K562 (cell line): Measurements from ENCODE around the gene CNTROB. TPM values are rescaled to one million over a fixed set of nuclear protein-coding genes. Genes with fewer than 3 reads are reported as not detected.

Experiments
- ADNP ChIP-seq: fragments of 200-800 bp; sonication (Bioruptor generic); IDR thresholded peaks from 2 replicates; pipeline ENCODE4 v1.6.1; 2016; ENCODE audit warnings: missing genetic modification characterization, missing compliant biosample characterization
- BRD4 ChIP-seq: fragments of 200-600 bp; sonication (generic); IDR thresholded peaks from 2 replicates; pipeline ENCODE4 v1.6.1; 2017; ENCODE audit warnings: inconsistent platforms
- FOSL1 ChIP-seq: fragments of 200-800 bp; sonication (Bioruptor generic); conservative IDR thresholded peaks from 2 replicates; pipeline ENCODE4 v1.6.1; 2016; ENCODE audit warnings: missing genetic modification characterization, missing compliant biosample characterization
- GABPB2 ChIP-seq: fragments of 250-450 bp; sonication (Bioruptor Pico); conservative IDR thresholded peaks from 2 replicates; pipeline ENCODE4 v1.5.1; 2021; ENCODE audit warnings: mild to moderate bottlenecking
- GATA2 ChIP-seq: sonication (generic); formaldehyde crosslinking; IDR thresholded peaks from 2 replicates; pipeline ENCODE4 v1.4.0; 2020; ENCODE audit warnings: mild to moderate bottlenecking, missing genetic modification reagents
- GATAD2A ChIP-seq: fragments of 450-650 bp; IDR thresholded peaks from 2 replicates; pipeline ENCODE4 v1.6.1; 2017
- PHF20 ChIP-seq: fragments of 450-650 bp; IDR thresholded peaks from 2 replicates; pipeline ENCODE4 v1.6.1; 2018; ENCODE audit not compliant: partially characterized antibody
- PYGO2 ChIP-seq: fragments of 450-650 bp; IDR thresholded peaks from 2 replicates; pipeline ENCODE4 v1.6.1; 2016; ENCODE audit warnings: mild to moderate bottlenecking, missing genetic modification characterization, moderate library complexity, missing compliant biosample characterization
- SIN3B ChIP-seq: fragments of 450-650 bp; IDR thresholded peaks from 2 replicates; pipeline ENCODE4 v1.6.1; 2017; ENCODE audit warnings: low read depth, mild to moderate bottlenecking, moderate library complexity
- TARDBP ChIP-seq: fragments of 450-650 bp; IDR thresholded peaks from 2 replicates; pipeline ENCODE4 v1.6.1; 2016
- ZC3H8 ChIP-seq: fragments of 450-650 bp; IDR thresholded peaks from 2 replicates; pipeline ENCODE4 v1.6.1; 2017
- ZNF174 ChIP-seq: fragments of 250-450 bp; sonication (Bioruptor Pico); IDR thresholded peaks from 2 replicates; pipeline ENCODE4 v1.4.0; 2020; ENCODE audit warnings: mild to moderate bottlenecking
- ZNF253 ChIP-seq: fragments of 250-450 bp; sonication (Bioruptor Pico); conservative IDR thresholded peaks from 2 replicates; pipeline ENCODE4 v1.6.1; 2021; ENCODE audit warnings: mild to moderate bottlenecking
- ZNF445 ChIP-seq: fragments of 250-450 bp; sonication (Bioruptor Pico); IDR thresholded peaks from 2 replicates; pipeline ENCODE4 v1.4.0; 2020; ENCODE audit warnings: low read depth, mild to moderate bottlenecking, moderate library complexity
- polyA plus RNA-seq, 8 experiments: library from polyadenylated mRNA; depleted of rRNA in 4 of 8; stranded (reverse) in 5 of 8; unstranded in 3 of 8; fragments of >200 nt; fragmentation: Nextera tagmentation in 2 of 8; fragmentation: Illumina TruSeq in 1 of 8; extraction: Ambion mirVana in 2 of 8; extraction: Trizol in 1 of 8; gene quantifications; 2 replicates each; pipeline versions ENCODE4 v1.2.1 to v1.2.3, GENCODE V29; 2011 to 2014; ENCODE audit warnings: inconsistent platforms in 1 of 8, missing spikeins in 1 of 8
- total RNA-seq, 7 experiments: library from RNA; depleted of rRNA in 6 of 7; stranded (reverse); fragments of >200 nt in 6 of 7; fragmentation: Illumina TruSeq in 2 of 7; extraction: Trizol in 2 of 7; gene quantifications; 2 replicates each; pipeline versions ENCODE4 v1.2.1 to v1.2.3, GENCODE V29; 2011 to 2021; ENCODE audit warnings: low replicate concordance in 1 of 7
- TF ChIP-seq, protein P1 (sequence below): fragments of 150-350 bp; IDR thresholded peaks from 2 replicates; pipeline ENCODE4 v1.6.1; 2014; ENCODE audit warnings: low read depth, mild to moderate bottlenecking, low read length, borderline replicate concordance
- TF ChIP-seq, protein P2 (sequence below): sonication (generic); formaldehyde crosslinking; IDR thresholded peaks from 2 replicates; pipeline ENCODE4 v1.8.0; 2022; ENCODE audit warnings: missing genetic modification reagents, mild to moderate bottlenecking, borderline replicate concordance
- TF ChIP-seq, protein P3 (sequence below), 2 experiments: fragments of 150-350 bp in 1 of 2; IDR thresholded peaks; 2 replicates each; pipeline ENCODE4 v1.6.1; 2012 to 2016; ENCODE audit warnings: low read depth in 2 of 2, low read length in 2 of 2, mild to moderate bottlenecking in 1 of 2, moderate library complexity in 1 of 2
- TF ChIP-seq, protein P4 (sequence below), 3 experiments: fragments of 200-800 bp in 1 of 3; sonication (Bioruptor generic) in 1 of 3; sonication (generic) in 1 of 3; formaldehyde crosslinking in 1 of 3; IDR thresholded peaks; 2 replicates each; pipeline versions ENCODE4 v1.6.1 to v1.8.0; 2016 to 2022; ENCODE audit warnings: mild to moderate bottlenecking in 2 of 3, missing compliant biosample characterization in 2 of 3, missing genetic modification characterization in 2 of 3, missing genetic modification reagents in 1 of 3
- TF ChIP-seq, protein P5 (sequence below): fragments of 450-650 bp; IDR thresholded peaks from 2 replicates; pipeline ENCODE4 v1.6.1; 2016; ENCODE audit warnings: borderline replicate concordance

The CNTROB gene
- total and polyA plus RNA-seq, 9 of the 15 experiments (the other 6 are each of a cell fraction or from before 2014, with no cell fraction given), result 1.9 to 33.3 (median 23.0) TPM

DNA sequence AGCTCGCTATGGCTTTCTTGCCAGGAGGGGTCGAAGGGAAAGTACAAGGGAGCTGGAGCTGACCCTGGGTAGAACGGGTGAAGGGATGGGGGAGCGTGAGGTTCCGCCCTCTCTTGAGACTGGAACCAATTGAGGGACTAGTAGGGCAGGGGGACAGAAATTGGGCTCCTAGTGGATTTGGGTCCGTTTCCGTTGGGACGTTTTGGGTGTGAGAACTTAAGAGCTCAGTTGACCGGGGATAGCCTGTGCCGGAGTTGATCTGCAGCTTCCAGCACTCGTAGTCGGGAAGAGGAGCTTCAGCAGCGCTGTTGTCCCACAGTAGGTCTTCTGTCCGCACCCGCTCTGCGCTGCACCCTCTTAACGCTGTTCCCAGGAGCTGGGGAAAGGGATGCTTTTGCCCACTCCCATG lies 481 bp downstream of the CNTROB start (continued):
- TF ChIP-seq, protein P1, sequence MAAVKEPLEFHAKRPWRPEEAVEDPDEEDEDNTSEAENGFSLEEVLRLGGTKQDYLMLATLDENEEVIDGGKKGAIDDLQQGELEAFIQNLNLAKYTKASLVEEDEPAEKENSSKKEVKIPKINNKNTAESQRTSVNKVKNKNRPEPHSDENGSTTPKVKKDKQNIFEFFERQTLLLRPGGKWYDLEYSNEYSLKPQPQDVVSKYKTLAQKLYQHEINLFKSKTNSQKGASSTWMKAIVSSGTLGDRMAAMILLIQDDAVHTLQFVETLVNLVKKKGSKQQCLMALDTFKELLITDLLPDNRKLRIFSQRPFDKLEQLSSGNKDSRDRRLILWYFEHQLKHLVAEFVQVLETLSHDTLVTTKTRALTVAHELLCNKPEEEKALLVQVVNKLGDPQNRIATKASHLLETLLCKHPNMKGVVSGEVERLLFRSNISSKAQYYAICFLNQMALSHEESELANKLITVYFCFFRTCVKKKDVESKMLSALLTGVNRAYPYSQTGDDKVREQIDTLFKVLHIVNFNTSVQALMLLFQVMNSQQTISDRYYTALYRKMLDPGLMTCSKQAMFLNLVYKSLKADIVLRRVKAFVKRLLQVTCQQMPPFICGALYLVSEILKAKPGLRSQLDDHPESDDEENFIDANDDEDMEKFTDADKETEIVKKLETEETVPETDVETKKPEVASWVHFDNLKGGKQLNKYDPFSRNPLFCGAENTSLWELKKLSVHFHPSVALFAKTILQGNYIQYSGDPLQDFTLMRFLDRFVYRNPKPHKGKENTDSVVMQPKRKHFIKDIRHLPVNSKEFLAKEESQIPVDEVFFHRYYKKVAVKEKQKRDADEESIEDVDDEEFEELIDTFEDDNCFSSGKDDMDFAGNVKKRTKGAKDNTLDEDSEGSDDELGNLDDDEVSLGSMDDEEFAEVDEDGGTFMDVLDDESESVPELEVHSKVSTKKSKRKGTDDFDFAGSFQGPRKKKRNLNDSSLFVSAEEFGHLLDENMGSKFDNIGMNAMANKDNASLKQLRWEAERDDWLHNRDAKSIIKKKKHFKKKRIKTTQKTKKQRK, result no peak
- TF ChIP-seq, protein P2, sequence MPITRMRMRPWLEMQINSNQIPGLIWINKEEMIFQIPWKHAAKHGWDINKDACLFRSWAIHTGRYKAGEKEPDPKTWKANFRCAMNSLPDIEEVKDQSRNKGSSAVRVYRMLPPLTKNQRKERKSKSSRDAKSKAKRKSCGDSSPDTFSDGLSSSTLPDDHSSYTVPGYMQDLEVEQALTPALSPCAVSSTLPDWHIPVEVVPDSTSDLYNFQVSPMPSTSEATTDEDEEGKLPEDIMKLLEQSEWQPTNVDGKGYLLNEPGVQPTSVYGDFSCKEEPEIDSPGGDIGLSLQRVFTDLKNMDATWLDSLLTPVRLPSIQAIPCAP, result no peak
- TF ChIP-seq, protein P3, sequence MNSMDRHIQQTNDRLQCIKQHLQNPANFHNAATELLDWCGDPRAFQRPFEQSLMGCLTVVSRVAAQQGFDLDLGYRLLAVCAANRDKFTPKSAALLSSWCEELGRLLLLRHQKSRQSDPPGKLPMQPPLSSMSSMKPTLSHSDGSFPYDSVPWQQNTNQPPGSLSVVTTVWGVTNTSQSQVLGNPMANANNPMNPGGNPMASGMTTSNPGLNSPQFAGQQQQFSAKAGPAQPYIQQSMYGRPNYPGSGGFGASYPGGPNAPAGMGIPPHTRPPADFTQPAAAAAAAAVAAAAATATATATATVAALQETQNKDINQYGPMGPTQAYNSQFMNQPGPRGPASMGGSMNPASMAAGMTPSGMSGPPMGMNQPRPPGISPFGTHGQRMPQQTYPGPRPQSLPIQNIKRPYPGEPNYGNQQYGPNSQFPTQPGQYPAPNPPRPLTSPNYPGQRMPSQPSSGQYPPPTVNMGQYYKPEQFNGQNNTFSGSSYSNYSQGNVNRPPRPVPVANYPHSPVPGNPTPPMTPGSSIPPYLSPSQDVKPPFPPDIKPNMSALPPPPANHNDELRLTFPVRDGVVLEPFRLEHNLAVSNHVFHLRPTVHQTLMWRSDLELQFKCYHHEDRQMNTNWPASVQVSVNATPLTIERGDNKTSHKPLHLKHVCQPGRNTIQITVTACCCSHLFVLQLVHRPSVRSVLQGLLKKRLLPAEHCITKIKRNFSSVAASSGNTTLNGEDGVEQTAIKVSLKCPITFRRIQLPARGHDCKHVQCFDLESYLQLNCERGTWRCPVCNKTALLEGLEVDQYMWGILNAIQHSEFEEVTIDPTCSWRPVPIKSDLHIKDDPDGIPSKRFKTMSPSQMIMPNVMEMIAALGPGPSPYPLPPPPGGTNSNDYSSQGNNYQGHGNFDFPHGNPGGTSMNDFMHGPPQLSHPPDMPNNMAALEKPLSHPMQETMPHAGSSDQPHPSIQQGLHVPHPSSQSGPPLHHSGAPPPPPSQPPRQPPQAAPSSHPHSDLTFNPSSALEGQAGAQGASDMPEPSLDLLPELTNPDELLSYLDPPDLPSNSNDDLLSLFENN (IDR thresholded peaks at IDR 0.05; ENCODE audit: low read depth in 2 of 2, low read length in 2 of 2), result no peak
- TF ChIP-seq PHF20, result no peak
- TF ChIP-seq SIN3B, result no peak
- no peak for TF ChIP-seq ZNF445
- no peak for TF ChIP-seq ZC3H8
- TF ChIP-seq PYGO2 (tag), result no peak
- TF ChIP-seq TARDBP, result no peak
- TF ChIP-seq, protein P4, sequence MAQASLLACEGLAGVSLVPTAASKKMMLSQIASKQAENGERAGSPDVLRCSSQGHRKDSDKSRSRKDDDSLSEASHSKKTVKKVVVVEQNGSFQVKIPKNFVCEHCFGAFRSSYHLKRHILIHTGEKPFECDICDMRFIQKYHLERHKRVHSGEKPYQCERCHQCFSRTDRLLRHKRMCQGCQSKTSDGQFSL (CRISPR knock-in tag; IDR thresholded peaks at IDR 0.05), result 0 out of 2 replicates have a peak, but pooled peaks have one; percentile 12
- TF ChIP-seq, protein P4 (tag; IDR thresholded peaks at IDR 0.05), result no peak
- TF ChIP-seq GATAD2A, result no peak
- no peak for TF ChIP-seq BRD4
- 0 out of 2 replicates have a peak, but pooled peaks have one; percentile 4 for TF ChIP-seq FOSL1
- TF ChIP-seq, protein P5, sequence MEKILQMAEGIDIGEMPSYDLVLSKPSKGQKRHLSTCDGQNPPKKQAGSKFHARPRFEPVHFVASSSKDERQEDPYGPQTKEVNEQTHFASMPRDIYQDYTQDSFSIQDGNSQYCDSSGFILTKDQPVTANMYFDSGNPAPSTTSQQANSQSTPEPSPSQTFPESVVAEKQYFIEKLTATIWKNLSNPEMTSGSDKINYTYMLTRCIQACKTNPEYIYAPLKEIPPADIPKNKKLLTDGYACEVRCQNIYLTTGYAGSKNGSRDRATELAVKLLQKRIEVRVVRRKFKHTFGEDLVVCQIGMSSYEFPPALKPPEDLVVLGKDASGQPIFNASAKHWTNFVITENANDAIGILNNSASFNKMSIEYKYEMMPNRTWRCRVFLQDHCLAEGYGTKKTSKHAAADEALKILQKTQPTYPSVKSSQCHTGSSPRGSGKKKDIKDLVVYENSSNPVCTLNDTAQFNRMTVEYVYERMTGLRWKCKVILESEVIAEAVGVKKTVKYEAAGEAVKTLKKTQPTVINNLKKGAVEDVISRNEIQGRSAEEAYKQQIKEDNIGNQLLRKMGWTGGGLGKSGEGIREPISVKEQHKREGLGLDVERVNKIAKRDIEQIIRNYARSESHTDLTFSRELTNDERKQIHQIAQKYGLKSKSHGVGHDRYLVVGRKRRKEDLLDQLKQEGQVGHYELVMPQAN, result no peak
- no peak for TF ChIP-seq ZNF253 (CRISPR knock-in tag)
- TF ChIP-seq ADNP (tag), result no peak
- no peak for TF ChIP-seq ZNF174
- no peak for TF ChIP-seq GATA2 (CRISPR knock-in tag)
- no peak for TF ChIP-seq GABPB2 (CRISPR knock-in tag)
